MV-4-11 (cell line): ENCODE results near the gene LRRN4.

Source experiments
- DNase-seq: peaks from one replicate; lab custom pipeline; 2025; lab: John Stamatoyannopoulos, UW

The LRRN4 gene

DNA sequence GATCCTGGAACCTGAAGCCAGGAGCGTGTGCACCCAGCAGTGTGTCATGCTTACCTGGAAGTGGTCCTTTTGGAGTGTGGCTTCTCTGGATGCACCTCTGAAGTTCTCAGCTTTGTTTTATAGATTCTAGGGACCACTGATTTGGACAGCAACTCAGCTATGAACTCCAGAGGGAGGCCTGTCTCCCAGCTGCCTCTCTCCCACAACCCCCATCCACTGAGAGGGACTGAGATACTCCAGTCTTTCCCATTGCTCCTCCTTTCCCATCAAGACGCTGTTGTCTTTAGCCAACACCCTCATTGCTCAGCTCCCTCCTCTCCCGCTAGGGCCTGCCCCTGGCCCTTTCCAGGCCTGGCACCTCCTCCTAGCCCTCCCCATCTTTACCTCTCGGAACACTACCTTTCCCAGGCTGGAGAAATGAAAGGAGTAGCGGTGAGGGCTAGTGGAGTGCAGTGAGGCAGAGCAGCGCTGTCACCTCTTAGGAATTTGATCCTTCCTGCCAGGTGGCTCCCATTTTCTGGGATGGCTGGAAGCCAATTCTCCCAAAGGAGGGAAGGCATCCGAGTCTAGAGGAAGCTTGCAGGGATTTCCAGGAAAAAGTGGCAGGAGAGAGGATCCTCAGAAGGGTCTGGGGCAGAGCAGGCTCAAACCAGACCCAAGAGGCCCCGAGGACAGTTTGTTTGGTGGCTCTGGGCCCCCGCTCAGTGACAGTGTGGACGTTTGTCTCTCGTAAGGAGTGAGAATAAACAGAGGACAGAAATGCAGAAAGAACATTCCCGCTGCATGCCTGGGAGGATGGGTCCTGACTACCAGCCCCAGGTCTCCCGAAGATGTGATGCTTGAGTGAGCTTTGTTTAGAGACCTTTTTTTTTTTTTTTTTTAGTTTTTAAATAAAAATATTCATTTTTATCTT lies at the start of gene LRRN4:
TSS of gene LRRN4 (minus strand) at position 285 of the 913 bp plus-strand sequence. CDS start 1,261 bp downstream, outside the sequence.
- no peak for DNase-seq

DNA sequence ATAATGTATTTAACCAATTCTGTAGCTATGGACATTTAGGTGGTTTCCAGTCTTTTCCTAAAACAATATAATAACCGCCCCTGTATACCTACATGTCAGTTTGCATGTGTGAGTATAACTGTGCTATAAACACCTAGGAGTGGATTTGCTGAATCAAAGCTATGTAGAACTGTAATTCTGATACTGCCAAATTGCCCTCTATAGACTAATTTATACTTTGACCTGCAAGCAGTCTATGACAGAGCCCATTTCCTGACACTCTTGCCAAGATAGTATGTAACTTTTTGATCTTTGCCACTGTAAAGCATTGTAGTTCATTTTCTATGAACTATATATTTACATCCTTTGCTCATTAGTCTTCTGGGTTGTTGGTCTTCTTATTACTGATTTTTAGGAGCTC lies 49.4 kb upstream of the LRRN4 start:
- DNase-seq, result no peak

DNA sequence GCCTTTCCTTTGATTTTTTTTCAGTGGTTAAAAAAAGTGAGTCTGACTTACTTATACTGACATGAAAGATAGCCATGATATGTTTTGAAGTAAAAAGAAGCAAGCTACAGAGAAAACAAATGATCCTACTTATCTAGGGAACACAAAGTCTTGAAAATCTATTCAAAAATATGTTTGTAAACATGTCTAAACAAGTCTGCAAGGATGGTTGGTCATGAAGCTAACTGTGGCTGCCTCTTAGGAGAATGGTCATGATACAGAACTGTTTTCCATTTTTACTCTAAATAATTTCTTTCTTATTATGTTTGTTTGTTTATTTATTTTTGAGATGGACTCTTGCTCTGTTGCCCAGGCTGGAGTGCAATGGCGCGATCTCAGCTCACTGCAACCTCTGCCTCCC lies 47.5 kb upstream of the LRRN4 start:
- no peak for DNase-seq

DNA sequence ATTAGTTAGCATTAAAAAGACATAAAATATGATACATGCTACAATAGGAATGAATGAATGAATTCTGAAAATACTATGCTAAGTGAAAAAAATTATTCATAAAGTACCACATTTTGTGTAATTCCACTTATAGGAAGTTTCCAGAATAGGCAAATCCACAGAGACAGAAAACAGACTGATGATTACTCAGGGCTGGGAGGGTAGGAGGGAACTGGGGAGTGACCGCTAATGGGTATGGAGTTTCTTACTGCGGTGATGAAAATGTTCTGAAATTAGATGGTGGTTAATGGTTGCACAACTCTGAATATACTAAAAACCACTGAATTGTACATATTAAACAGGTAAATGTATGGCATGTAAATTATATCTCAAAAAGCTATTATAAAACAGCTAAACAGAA lies 46.4 kb upstream of the LRRN4 start:
- peak; percentile 83 for DNase-seq

DNA sequence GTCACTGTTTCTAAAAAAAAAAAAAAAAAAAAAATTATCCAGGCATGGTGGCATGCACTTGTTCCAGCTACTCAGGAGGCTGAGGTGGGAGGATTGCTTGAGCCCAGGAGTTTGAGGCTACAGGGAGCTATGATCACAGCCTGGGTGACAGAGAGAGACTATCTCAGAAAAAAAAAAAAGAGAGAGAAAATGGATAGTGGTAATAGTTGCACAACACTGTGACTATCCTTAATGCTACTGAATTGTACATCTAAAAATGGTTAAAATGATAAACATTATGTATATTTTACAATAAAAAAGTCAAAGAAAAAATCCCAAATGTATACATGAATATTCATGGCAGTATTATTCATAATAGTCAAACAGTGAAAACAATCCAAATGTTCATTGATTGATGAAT lies 46.0 kb upstream of the LRRN4 start:
- DNase-seq, result peak; percentile 11

DNA sequence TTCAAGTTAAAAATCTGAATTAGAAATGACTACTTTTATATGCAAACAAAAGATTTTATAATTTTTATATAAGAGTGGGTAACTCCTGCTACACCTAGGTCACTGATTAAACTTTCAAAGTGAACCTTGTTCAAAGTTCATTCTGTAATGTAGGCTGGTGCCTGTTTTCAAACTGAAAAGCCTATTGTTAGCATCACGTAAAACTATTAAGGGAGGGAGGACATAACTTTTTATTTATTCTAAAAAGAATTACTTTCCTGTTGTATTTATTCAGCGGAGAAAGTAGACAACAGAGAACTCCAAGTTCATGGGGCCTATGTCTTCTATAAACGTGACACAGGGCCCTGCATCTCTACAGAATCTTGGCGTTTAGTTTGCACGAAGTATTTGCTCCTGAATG lies 41.5 kb upstream of the LRRN4 start:
- DNase-seq, result no peak

DNA sequence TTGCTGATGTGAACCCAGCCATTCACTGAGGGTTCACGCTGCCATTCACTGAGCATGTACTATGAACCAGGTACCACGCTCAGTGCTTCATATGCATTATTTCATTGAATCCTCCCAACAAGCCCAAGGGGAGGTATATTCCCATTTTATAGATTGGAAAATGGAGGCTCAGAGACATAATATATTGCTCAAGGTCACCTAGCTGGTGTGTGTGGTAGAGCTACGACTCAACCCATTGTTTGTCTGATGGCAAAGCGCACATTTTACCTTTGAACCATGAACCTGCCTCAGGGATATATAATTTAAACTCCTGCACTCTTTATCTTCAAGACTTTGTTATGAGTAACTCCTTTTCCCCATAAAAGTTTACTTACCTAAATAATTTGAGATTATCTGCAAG lies 40.7 kb upstream of the LRRN4 start:
- DNase-seq, result no peak

DNA sequence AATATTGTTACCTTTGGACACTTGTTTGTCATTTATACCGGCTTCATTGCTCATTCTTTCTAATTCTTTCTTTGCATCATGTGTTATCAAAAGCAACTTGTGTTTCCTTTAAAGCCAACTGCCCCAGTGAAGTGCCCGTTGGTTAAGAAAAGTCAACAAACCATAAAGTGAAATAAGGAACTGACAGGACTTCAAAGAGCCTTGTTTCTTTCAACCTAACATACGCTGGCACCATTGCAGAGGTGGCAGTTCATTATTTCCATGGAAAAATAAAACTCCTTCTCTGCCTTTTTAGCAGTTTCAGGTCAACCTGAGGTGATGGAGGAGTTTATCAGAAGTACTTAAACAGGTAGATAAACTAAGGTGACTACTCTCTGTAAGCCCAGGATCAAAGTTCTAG lies 40.2 kb upstream of the LRRN4 start:
- DNase-seq, result peak; percentile 42

DNA sequence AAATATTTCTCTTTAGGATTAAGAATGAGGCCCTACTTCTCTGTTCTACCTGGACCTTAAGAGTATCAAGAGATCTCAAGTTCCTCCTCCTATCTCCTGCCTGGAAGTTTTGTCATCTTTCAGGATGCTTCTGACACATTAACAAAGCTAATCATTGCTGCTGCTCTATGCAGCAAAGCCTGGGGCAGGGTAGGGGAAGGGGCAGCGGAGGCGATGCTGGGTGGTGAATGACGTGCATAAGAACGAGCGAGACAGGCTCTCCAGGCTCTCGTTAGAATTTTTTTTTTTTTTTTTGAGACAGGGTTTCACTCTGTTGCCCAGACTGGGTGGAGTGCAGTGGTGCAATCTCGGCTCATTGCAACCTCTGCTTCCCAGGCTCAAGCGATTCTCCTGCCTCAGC lies 37.8 kb upstream of the LRRN4 start:
- DNase-seq, result no peak

DNA sequence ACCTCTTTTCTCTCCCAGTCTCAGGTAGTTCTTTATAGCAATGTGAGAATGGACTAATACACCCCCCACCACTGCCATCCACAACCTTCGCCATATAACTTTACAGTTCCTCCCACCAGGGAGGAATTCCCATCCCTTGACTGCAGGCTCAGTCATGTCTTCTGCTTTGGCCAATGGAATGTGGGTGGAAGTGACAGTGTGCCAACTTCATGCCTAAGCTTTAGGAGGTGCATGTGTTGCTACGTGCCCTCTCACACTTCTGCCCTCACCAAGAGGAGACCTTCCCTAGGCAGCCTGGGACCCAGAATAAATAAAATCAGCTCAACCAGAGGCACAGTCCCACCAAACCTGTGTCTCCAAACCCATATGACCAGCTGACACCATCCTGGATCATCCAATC lies 33.0 kb upstream of the LRRN4 start:
- DNase-seq, result no peak

DNA sequence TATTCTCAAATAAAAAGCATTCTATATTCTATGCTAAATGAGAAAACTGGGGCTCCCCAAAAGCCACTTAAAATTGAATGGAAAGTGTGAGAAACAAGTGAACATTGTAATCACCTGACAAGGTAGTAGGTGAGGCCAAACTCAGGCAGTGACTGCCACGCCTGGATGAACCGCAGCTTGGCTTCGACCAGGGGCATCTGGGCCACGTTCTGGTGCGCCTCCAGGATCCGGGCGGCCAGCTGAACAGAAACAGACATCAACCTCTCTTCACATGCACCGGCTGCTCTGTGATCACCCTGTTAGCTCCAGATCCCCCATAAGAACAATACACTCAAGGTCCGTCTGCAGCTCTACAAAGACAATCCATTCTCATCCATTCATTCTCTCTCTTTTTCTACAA lies 30.1 kb upstream of the LRRN4 start:
- DNase-seq, result no peak

DNA sequence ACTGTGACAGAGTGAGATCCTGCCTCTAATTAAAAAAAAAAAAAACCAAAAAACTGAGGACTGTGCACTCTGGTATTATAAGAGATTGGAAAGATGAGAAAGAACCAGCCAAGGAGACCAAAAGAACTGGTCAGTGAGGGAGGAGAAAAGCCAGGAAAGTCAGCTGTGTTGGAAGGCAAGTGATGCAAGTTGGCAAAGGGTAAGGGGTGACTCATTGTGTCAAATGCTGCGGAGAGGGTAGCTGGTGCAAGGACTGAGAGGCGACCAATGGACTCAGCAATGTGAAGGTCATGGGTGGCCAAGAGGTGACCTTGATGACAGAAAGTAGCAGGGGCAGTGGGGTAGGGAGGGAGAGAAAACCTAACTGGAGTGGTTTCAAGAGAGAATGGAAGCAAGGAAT lies 27.4 kb upstream of the LRRN4 start:
- no peak for DNase-seq

DNA sequence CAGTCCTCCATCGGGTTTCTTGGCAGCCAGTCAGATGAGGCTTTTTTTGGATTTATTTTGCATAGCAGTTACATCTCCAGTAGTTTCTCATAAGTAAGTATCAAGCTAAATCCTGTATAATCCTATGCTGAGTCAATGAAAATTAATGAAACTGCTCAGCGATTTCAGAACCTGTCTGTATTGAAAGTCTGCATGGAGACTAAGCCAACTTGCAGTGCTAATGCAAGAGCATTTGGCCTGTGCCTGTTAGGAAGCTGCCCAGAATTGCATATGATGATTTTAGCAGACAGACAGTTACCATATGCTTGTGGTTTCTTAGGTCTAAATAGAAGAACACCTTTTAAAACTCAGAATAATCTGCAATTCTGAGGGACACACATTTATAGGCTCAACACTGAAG lies 25.2 kb upstream of the LRRN4 start:
- DNase-seq, result no peak

DNA sequence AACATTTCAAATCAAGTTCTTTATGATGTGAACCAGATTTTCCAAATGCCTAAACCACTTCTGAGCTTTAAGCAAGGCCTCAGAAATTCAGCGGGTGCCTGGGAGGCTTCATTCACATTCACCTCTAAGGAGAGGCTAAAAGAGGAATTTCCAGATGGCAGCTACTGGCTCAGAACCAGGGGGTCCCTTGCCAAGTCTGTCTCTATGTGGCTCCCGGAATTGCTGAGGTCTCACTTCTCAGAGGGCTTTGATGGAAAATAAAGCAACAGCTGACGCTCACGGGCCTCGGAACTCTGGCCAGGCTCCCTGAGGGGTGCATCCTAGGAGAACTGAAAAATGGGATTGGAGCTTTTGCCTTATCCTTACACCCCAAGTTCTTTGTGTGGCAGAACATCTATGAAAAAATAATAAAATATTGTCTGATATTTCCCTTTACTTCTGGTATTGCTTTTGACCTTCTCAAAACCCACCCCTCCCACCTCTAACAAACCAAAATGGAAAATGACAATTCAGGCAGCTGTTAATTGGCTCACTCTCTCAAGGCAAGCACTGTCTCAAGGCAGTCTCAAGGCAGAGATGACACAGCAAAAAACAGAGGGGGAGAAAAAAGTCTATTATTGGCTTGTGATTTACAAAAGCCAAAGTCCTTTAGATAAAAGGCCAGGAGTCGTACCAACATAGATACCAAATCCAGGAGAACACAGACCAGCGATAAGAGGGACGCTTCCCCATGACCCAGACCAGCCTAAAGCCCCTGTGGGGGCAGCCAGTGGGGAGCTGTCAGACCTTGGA lies 21.8 kb upstream of the LRRN4 start:
- DNase-seq, result no peak

DNA sequence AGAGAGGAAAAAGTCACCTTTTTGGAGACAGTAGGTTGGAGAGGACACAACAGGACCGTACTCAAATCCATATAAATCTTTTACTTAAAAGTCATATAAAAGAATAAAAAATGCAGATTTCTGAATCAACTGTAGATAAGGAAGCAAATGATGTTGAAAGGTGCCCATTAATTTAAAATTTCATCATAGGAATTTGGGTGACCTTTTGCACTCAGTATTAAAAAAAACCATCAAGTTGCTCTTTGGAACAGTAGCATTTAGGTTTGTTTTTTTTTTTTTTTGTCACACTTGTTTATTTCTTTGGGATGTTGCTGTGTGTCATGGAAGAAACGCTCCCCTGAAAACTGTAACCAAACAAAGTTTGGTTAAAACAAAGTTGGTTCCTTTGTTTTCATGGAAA lies 20.9 kb upstream of the LRRN4 start:
- DNase-seq, result no peak

DNA sequence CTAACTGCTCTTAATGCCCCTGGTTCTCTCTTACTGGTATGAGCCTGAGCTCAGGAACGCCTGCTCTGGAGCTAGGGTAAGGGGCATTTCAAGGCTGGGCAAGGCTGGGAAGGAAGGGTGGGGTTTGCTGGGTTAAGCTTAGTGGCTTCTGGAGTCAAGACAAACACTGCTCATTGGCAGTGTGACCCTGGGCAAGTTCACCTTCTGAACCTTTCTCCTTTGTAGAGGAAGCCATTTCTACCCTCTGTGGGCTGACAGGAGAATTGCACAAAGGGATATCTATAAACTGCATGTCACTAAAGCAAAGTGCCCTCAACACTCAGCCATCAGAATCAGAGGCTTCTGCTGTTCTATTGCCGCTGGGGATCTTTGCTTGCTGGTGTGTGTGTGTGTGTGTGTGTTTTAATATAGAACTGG lies 20.3 kb upstream of the LRRN4 start:
- DNase-seq, result peak; percentile 46

DNA sequence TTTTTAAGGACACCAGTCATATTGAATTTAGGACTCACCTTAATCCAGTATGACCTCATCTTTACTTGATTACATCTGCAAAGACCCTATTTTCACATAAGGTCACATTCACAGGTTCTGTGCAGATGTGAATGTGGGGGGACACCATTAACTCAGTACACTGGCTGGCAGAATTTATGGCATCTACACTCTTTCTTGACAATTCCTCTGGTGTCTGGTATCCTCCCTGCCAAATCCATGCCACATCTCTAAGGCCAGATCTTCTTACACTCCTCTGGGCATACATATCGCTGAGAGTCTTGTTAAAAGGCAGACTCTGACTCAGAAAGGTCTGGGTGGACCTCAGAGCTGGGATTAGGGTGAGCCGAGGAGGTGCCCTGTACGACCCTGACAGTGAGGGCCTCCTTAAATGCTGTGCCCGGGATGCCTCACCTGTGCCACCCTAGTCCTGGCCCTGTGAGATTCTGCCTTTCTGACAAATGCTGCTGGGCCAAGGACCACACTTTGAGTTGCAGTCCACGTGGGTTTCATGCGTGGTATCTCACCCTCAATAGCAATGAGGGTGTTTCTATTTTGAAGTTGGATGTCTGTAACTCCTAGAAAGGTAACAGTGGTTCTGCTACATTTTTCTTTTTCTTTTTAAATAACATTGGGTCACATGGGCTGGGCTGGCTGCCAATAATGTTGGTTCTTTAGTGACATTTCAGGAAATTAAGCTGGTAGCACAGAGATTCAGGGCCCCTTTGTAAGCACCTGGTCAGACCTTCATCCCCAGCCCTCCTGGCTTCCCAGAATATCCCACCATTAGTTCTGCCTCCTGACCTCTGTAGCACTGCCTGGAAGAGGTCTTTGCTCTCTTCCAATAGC lies 17.2 kb upstream of the LRRN4 start:
- DNase-seq, result no peak

DNA sequence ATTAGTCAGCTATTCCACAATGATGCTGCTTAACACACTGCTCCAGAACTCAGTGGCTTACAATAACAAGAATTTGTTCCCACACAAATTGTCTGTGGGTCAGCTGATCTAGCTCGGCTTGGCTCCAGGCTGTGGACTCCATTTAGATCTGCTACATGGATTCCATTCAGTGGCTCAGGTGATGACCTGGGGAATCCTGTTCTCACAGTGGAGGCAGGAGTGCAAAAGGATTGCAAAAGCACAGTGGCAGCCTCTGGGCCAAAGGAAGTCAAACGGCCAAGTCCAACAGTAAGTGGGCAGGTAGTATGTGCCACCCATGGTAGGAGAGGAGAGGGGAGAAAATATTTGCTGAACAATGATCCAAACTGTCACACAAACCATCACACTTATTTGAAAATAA lies 15.8 kb upstream of the LRRN4 start:
- no peak for DNase-seq

DNA sequence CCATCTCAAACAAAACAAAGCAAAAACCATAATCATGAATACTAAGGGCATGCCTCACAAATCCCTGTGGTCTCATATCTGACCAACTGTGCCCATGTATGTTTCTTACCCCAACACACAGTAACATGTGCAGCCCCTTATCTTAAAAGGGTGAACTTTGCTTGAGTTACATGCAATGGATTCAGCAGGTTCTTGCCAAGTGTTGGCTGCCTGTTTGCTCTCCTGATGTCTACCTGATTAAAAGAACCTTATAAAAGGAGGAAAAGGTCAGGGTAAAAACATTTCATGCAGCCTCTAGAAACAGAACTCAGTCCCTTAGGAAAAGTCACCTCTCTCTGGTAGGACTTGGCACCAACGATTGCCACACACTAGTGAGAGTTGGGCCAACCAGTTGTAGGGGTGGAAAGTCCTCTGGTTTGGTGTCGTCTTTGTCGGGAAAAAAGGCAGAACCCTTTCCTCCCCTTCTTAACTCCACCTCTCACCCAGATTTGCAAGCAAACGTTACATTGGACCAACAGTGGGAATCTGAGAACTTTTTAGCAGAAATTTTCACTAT lies 14.0 kb upstream of the LRRN4 start:
- DNase-seq, result no peak

DNA sequence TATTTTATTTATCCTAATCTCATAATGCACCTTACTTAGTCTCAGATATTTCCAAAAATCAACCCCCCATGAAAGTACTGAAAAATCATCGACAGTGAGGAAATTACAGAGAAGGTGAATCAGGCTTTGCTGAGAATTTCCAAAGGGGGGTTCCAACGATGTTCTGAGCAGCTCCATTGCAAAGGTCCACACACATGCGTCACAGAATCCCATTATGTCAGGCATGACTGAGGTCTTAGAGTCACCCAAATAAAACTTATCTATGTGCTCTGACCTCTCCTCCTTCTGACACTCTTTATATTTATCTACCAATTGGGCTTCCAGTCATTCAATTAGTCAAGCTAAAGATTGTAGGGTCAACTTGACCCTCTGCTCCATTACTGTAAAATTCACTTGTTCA lies 12.7 kb upstream of the LRRN4 start:
- no peak for DNase-seq

DNA sequence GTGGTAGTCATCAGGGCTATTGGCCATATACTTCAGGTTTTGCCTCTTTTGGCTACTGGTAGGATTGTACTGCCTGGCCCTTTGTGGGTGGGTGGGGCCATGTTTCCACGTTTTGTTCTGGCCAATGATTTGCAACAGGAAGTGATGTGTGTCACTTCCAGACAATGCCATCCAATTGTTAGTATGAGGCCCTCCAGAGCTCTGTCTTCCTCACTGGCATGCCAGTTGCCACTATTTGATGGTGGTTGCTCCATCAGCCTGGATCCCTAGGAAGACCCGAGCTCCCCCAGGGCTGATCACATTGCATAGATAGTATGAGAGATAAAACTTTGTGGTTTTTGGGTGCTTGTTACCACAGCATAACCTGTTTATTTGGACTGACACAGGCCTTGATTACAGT lies 7.7 kb upstream of the LRRN4 start:
- no peak for DNase-seq

DNA sequence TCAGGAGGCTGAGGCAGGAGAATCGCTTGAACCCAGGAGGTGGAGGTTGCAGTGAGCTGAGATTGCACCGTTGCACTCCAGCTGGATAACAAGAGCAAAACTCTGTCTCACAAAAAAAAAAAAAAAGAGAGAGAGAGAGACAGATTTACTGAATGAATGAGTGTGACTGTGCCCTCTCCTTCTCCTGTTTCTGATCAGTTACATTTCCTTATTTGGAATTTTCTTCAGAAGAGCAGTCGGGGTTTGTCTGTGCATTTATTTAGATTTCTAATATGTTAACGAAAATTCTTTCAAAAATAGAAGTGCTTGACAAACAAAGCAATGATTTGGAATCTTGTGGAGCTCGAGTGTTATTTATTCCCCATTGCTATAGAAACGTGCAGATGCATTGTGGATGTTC lies 6.4 kb upstream of the LRRN4 start:
- no peak for DNase-seq
